ENCODE data around the gene ANKRD39.

ANKRD39 gene

GRCh38 chr2:96826546-96827278, 31.1 kb downstream of the ANKRD39 start:
- no peak for DNase-seq (ENCODE audit: low read depth)

GRCh38 chr2:96825057-96825456, 32.8 kb downstream of the ANKRD39 start:
- no peak for DNase-seq (ENCODE audit: low read depth)

GRCh38 chr2:96824079-96824870, 33.5 kb downstream of the ANKRD39 start:
- DNase-seq (ENCODE audit: low read depth), result no peak

- DNase-seq (ENCODE audit: low read depth), result no peak
Measured at GRCh38 chr2:96823198-96823597, 34.6 kb downstream of the ANKRD39 start.

- DNase-seq (ENCODE audit: low read depth), result no peak
Measured at GRCh38 chr2:96822786-96823185, 35.0 kb downstream of the ANKRD39 start.

- DNase-seq (ENCODE audit: low read depth), result no peak
Measured at GRCh38 chr2:96821113-96821675, 36.6 kb downstream of the ANKRD39 start.

- DNase-seq (ENCODE audit: low read depth), result no peak
Measured at GRCh38 chr2:96819876-96820511, 37.8 kb downstream of the ANKRD39 start.

- no peak for DNase-seq (ENCODE audit: low read depth)
Measured at GRCh38 chr2:96819128-96819875, 38.5 kb downstream of the ANKRD39 start.

GRCh38 chr2:96817882-96818281, 39.9 kb downstream of the ANKRD39 start:
- DNase-seq (ENCODE audit: low read depth), result no peak

- DNase-seq (ENCODE audit: low read depth), result no peak
Measured at GRCh38 chr2:96816836-96817702, 40.7 kb downstream of the ANKRD39 start.

- peak; percentile 53 for DNase-seq (ENCODE audit: low read depth)
Measured at GRCh38 chr2:96816127-96816835, 41.5 kb downstream of the ANKRD39 start, which contains the start of gene CNNM3. Gene CNNM3 (plus strand): TSS chr2:96816268. CDS start chr2:96816278, 10 bp downstream.

GRCh38 chr2:96815326-96816126, 42.3 kb downstream of the ANKRD39 start:
- DNase-seq (ENCODE audit: low read depth), result no peak

- no peak for DNase-seq (ENCODE audit: low read depth)
Measured at GRCh38 chr2:96813656-96814055, 44.2 kb downstream of the ANKRD39 start.

- DNase-seq (ENCODE audit: low read depth), result no peak
Measured at GRCh38 chr2:96811917-96812316, 45.9 kb downstream of the ANKRD39 start.

- no peak for DNase-seq (ENCODE audit: low read depth)
Measured at GRCh38 chr2:96810783-96811192, 47.0 kb downstream of the ANKRD39 start.

GRCh38 chr2:96809951-96810782, 47.6 kb downstream of the ANKRD39 start:
- DNase-seq (ENCODE audit: low read depth), result no peak

- DNase-seq (ENCODE audit: low read depth), result no peak
Measured at GRCh38 chr2:96809216-96809882, 48.5 kb downstream of the ANKRD39 start.

All from GM04503 (cell line).